ENCODE measurements around the gene TMPRSS5.

The TMPRSS5 gene

GRCh38 chr11:113649311-113649710 lies 56.8 kb downstream of the TMPRSS5 start:
- no peaks in the 10 kb centered on the region for H3K36me3 ChIP-seq (ENCODE audit: control insufficient read depth in 5 of 5, insufficient read depth in 5 of 5, low read length in 5 of 5)
- no peaks in the 10 kb centered on the region for H3K27me3 ChIP-seq (ENCODE audit: control insufficient read depth in 5 of 5, insufficient read depth in 4 of 5, low read length in 5 of 5)
- H3K9ac ChIP-seq (ENCODE audit: low read length in 5 of 5): no peak overlapping the region
- H3K4me1 ChIP-seq (ENCODE audit: control insufficient read depth in 5 of 5, insufficient read depth in 5 of 5, low read length in 5 of 5): no peaks in the 10 kb centered on the region
- no peak overlapping the region for H3K27ac ChIP-seq (ENCODE audit: low read depth, low read length)
- no peak overlapping the region for H3K4me3 ChIP-seq (ENCODE audit: low read depth in 1 of 5, low read length in 5 of 5)
- H3K9me3 ChIP-seq (ENCODE audit: control insufficient read depth in 5 of 5, low read length in 5 of 5): peaks cover 0 to 8% (median 5%) of the 10 kb centered on the region in 5 donors

DNA sequence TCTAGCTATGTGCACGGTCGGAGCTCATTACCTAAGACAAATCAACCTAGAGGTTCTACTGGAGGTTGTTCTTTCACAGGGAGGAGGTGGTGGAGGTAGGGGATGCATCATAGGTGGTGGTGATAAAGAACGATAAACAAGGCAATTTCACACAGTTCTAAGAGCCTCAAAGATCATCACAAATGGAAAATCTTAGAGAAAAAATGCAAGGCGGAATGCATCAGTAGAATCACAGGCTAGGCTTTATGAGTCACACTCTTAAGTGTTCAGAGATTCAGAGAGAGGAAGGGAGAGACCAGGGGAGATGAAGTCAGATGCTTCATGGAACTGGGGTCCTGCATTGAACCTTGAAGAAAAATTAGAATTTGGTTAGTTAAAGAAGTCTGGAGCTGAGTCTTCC lies 58.3 kb downstream of the TMPRSS5 start:
- H3K9me3 ChIP-seq (ENCODE audit: control insufficient read depth in 5 of 5, low read length in 5 of 5): peaks cover 0 to 8% (median 5%) of the 10 kb centered on the region in 5 donors
- H3K4me3 ChIP-seq (ENCODE audit: low read depth in 1 of 5, low read length in 5 of 5): no peak overlapping the region
- H3K9ac ChIP-seq (ENCODE audit: low read length in 5 of 5): no peak overlapping the region
- H3K27me3 ChIP-seq (ENCODE audit: control insufficient read depth in 5 of 5, insufficient read depth in 4 of 5, low read length in 5 of 5): peaks cover 0 to 3% (median 2%) of the 10 kb centered on the region in 5 donors
- no peaks in the 10 kb centered on the region for H3K36me3 ChIP-seq (ENCODE audit: control insufficient read depth in 5 of 5, insufficient read depth in 5 of 5, low read length in 5 of 5)
- no peak overlapping the region for H3K27ac ChIP-seq (ENCODE audit: low read depth, low read length)
- H3K4me1 ChIP-seq (ENCODE audit: control insufficient read depth in 5 of 5, insufficient read depth in 5 of 5, low read length in 5 of 5): no peaks in the 10 kb centered on the region

GRCh38 chr11:113647108-113647507 lies 59.0 kb downstream of the TMPRSS5 start:
- Histone ChIP-seq H3K36me3 (ENCODE audit: control insufficient read depth in 5 of 5, insufficient read depth in 5 of 5, low read length in 5 of 5) (no peaks in the 10 kb centered on the region), H3K27ac (ENCODE audit: low read depth, low read length) (no peak overlapping the region), H3K4me3 (ENCODE audit: low read depth in 1 of 5, low read length in 5 of 5) (no peak overlapping the region)

GRCh38 chr11:113645593-113646349 lies 60.3 kb downstream of the TMPRSS5 start:
- no peaks in the 10 kb centered on the region for H3K36me3 ChIP-seq (ENCODE audit: control insufficient read depth in 5 of 5, insufficient read depth in 5 of 5, low read length in 5 of 5)
- H3K4me1 ChIP-seq (ENCODE audit: control insufficient read depth in 5 of 5, insufficient read depth in 5 of 5, low read length in 5 of 5): no peaks in the 10 kb centered on the region
- no peak overlapping the region for H3K27ac ChIP-seq (ENCODE audit: low read depth, low read length)
- peaks cover 0 to 8% (median 5%) of the 10 kb centered on the region in 5 donors for H3K9me3 ChIP-seq (ENCODE audit: control insufficient read depth in 5 of 5, low read length in 5 of 5)
- no peak overlapping the region for H3K4me3 ChIP-seq (ENCODE audit: low read depth in 1 of 5, low read length in 5 of 5)
- peaks cover 0 to 3% (median 2%) of the 10 kb centered on the region in 5 donors for H3K27me3 ChIP-seq (ENCODE audit: control insufficient read depth in 5 of 5, insufficient read depth in 4 of 5, low read length in 5 of 5)
- H3K9ac ChIP-seq (ENCODE audit: low read length in 5 of 5): no peak overlapping the region

More at GRCh38 chr11:113647108-113647507, 59.0 kb downstream of the TMPRSS5 start:
- H3K9ac ChIP-seq (ENCODE audit: low read length in 5 of 5): no peak overlapping the region
- no peaks in the 10 kb centered on the region for H3K4me1 ChIP-seq (ENCODE audit: control insufficient read depth in 5 of 5, insufficient read depth in 5 of 5, low read length in 5 of 5)
- H3K9me3 ChIP-seq (ENCODE audit: control insufficient read depth in 5 of 5, low read length in 5 of 5): peaks cover 0 to 8% (median 5%) of the 10 kb centered on the region in 5 donors
- H3K27me3 ChIP-seq (ENCODE audit: control insufficient read depth in 5 of 5, insufficient read depth in 4 of 5, low read length in 5 of 5): peaks cover 0 to 3% (median 2%) of the 10 kb centered on the region in 5 donors

DNA sequence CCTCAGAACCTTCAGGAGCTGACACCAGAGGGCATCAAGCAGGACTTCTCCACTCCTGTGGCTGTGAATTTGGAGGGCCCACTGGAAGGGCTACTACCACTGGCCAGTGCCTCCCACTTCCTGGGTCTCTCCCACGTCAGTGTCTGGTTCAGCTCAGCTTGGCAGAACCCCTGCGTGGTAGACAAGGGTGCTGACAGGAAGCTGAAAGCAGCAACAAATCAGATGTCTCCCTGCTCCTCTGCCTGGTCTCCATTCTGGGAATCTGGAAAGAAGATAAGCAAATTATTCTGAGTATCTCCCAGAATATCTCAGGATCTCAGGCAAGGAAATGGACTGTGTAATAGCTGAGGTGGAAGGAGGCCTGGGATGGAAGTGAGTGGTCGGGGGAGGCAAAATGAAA lies 61.5 kb downstream of the TMPRSS5 start:
- Histone ChIP-seq H3K9me3 (ENCODE audit: control insufficient read depth in 5 of 5, low read length in 5 of 5) (peaks cover 0 to 2% (median 1%) of the 10 kb centered on the region in 5 donors), H3K36me3 (ENCODE audit: control insufficient read depth in 5 of 5, insufficient read depth in 5 of 5, low read length in 5 of 5) (no peaks in the 10 kb centered on the region), H3K27ac (ENCODE audit: low read depth, low read length) (no peak overlapping the region), H3K4me3 (ENCODE audit: low read depth in 1 of 5, low read length in 5 of 5) (no peak overlapping the region), H3K27me3 (ENCODE audit: control insufficient read depth in 5 of 5, insufficient read depth in 4 of 5, low read length in 5 of 5) (peaks cover 0 to 3% (median 2%) of the 10 kb centered on the region in 5 donors), H3K9ac (ENCODE audit: low read length in 5 of 5) (no peak overlapping the region), H3K4me1 (ENCODE audit: control insufficient read depth in 5 of 5, insufficient read depth in 5 of 5, low read length in 5 of 5) (no peaks in the 10 kb centered on the region)

- Histone ChIP-seq H3K27ac (ENCODE audit: low read depth, low read length) (no peak overlapping the region), H3K4me1 (ENCODE audit: control insufficient read depth in 5 of 5, insufficient read depth in 5 of 5, low read length in 5 of 5) (no peaks in the 10 kb centered on the region), H3K27me3 (ENCODE audit: control insufficient read depth in 5 of 5, insufficient read depth in 4 of 5, low read length in 5 of 5) (peaks cover 0 to 3% (median 2%) of the 10 kb centered on the region in 5 donors), H3K9ac (ENCODE audit: low read length in 5 of 5) (no peak overlapping the region), H3K9me3 (ENCODE audit: control insufficient read depth in 5 of 5, low read length in 5 of 5) (no peaks in the 10 kb centered on the region), H3K4me3 (ENCODE audit: low read depth in 1 of 5, low read length in 5 of 5) (no peak overlapping the region), H3K36me3 (ENCODE audit: control insufficient read depth in 5 of 5, insufficient read depth in 5 of 5, low read length in 5 of 5) (no peaks in the 10 kb centered on the region)
Observed at GRCh38 chr11:113643701-113644100, 62.4 kb downstream of the TMPRSS5 start.

- Histone ChIP-seq H3K9ac (ENCODE audit: low read length in 5 of 5) (no peak overlapping the region), H3K27ac (ENCODE audit: low read depth, low read length) (no peak overlapping the region)
Observed at GRCh38 chr11:113643006-113643585, 63.0 kb downstream of the TMPRSS5 start.

GRCh38 chr11:113642090-113642489 lies 64.0 kb downstream of the TMPRSS5 start:
- no peaks in the 10 kb centered on the region for H3K4me1 ChIP-seq (ENCODE audit: control insufficient read depth in 5 of 5, insufficient read depth in 5 of 5, low read length in 5 of 5)
- H3K9me3 ChIP-seq (ENCODE audit: control insufficient read depth in 5 of 5, low read length in 5 of 5): no peaks in the 10 kb centered on the region
- peaks cover 0 to 3% (median 2%) of the 10 kb centered on the region in 5 donors for H3K27me3 ChIP-seq (ENCODE audit: control insufficient read depth in 5 of 5, insufficient read depth in 4 of 5, low read length in 5 of 5)
- H3K36me3 ChIP-seq (ENCODE audit: control insufficient read depth in 5 of 5, insufficient read depth in 5 of 5, low read length in 5 of 5): no peaks in the 10 kb centered on the region
- no peak overlapping the region for H3K4me3 ChIP-seq (ENCODE audit: low read depth in 1 of 5, low read length in 5 of 5)
- no peak overlapping the region for H3K27ac ChIP-seq (ENCODE audit: low read depth, low read length)
- no peak overlapping the region for H3K9ac ChIP-seq (ENCODE audit: low read length in 5 of 5)

More at GRCh38 chr11:113643006-113643585, 63.0 kb downstream of the TMPRSS5 start:
- no peaks in the 10 kb centered on the region for H3K4me1 ChIP-seq (ENCODE audit: control insufficient read depth in 5 of 5, insufficient read depth in 5 of 5, low read length in 5 of 5)
- no peaks in the 10 kb centered on the region for H3K36me3 ChIP-seq (ENCODE audit: control insufficient read depth in 5 of 5, insufficient read depth in 5 of 5, low read length in 5 of 5)
- no peaks in the 10 kb centered on the region for H3K9me3 ChIP-seq (ENCODE audit: control insufficient read depth in 5 of 5, low read length in 5 of 5)
- peaks cover 0 to 3% (median 2%) of the 10 kb centered on the region in 5 donors for H3K27me3 ChIP-seq (ENCODE audit: control insufficient read depth in 5 of 5, insufficient read depth in 4 of 5, low read length in 5 of 5)
- H3K4me3 ChIP-seq (ENCODE audit: low read depth in 1 of 5, low read length in 5 of 5): no peak overlapping the region

- Histone ChIP-seq H3K27ac (ENCODE audit: low read depth, low read length) (no peak overlapping the region), H3K9ac (ENCODE audit: low read length in 5 of 5) (no peak overlapping the region), H3K36me3 (ENCODE audit: control insufficient read depth in 5 of 5, insufficient read depth in 5 of 5, low read length in 5 of 5) (no peaks in the 10 kb centered on the region), H3K4me3 (ENCODE audit: low read depth in 1 of 5, low read length in 5 of 5) (no peak overlapping the region), H3K4me1 (ENCODE audit: control insufficient read depth in 5 of 5, insufficient read depth in 5 of 5, low read length in 5 of 5) (no peaks in the 10 kb centered on the region), H3K9me3 (ENCODE audit: control insufficient read depth in 5 of 5, low read length in 5 of 5) (peaks cover 0 to 14% (median 5%) of the 10 kb centered on the region in 5 donors), H3K27me3 (ENCODE audit: control insufficient read depth in 5 of 5, insufficient read depth in 4 of 5, low read length in 5 of 5) (peaks cover 0 to 3% (median 0%) of the 10 kb centered on the region in 5 donors)
Observed at GRCh38 chr11:113638376-113638775, 67.7 kb downstream of the TMPRSS5 start.

DNA sequence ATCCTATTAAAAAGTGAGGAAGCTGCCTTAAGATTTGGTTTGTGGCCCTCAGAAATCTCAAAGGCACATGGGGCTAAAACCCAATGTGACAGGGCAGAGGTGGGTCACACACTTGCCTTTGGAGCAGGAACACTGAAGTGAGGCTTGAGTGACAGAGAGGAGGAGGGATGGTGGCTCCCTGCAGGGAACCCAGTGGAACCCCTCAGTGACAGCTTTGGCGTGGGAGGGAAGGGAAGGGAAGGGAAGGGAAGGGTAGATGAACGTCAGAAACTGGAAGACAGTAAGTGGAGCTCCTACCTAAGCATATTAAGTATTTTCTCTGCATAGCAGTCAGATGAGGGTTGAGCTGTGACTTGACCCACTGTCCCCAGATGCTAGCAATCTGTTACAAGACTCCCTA lies 68.5 kb downstream of the TMPRSS5 start:
- Histone ChIP-seq H3K36me3 (ENCODE audit: control insufficient read depth in 5 of 5, insufficient read depth in 5 of 5, low read length in 5 of 5) (no peaks in the 10 kb centered on the region), H3K4me1 (ENCODE audit: control insufficient read depth in 5 of 5, insufficient read depth in 5 of 5, low read length in 5 of 5) (no peaks in the 10 kb centered on the region), H3K27ac (ENCODE audit: low read depth, low read length) (no peak overlapping the region), H3K9me3 (ENCODE audit: control insufficient read depth in 5 of 5, low read length in 5 of 5) (peaks cover 0 to 14% (median 5%) of the 10 kb centered on the region in 5 donors), H3K9ac (ENCODE audit: low read length in 5 of 5) (no peak overlapping the region), H3K4me3 (ENCODE audit: low read depth in 1 of 5, low read length in 5 of 5) (no peak overlapping the region), H3K27me3 (ENCODE audit: control insufficient read depth in 5 of 5, insufficient read depth in 4 of 5, low read length in 5 of 5) (no peaks in the 10 kb centered on the region)

Data from subcutaneous abdominal adipose tissue (tissue), 5 donors.